ENCODE measurements around the gene APBB1IP.

The APBB1IP gene

GRCh38 chr10:26441491-26442214 is 3.5 kb downstream of the APBB1IP start:
- ChIA-PET POLR2A (ENCODE audit: low non-redundant PET) (no interaction called here), CTCF (no interaction called here)
- no peak overlapping the region for H3K27ac ChIP-seq
- no peak for DNase-seq (ENCODE audit: low spot score)
- TF ChIP-seq CTCF (conservative IDR thresholded peaks at IDR 0.05; ENCODE audit: low read depth): no peak

- H3K27ac ChIP-seq: no peak overlapping the region
- ChIA-PET CTCF (no interaction called here), POLR2A (ENCODE audit: low non-redundant PET) (no interaction called here)
- TF ChIP-seq CTCF (conservative IDR thresholded peaks at IDR 0.05; ENCODE audit: low read depth): no peak
- no peak for DNase-seq (ENCODE audit: low spot score)
Measured at GRCh38 chr10:26445411-26446031, 7.4 kb downstream of the APBB1IP start.

GRCh38 chr10:26446258-26446657 is 8.1 kb downstream of the APBB1IP start:
- POLR2A ChIA-PET (ENCODE audit: low non-redundant PET): no interaction called here
- CTCF ChIA-PET: no interaction called here
- no peak overlapping the region for H3K27ac ChIP-seq
- no peak for DNase-seq (ENCODE audit: low spot score)
- no peak for TF ChIP-seq CTCF (conservative IDR thresholded peaks at IDR 0.05; ENCODE audit: low read depth)

- no peak for DNase-seq (ENCODE audit: low spot score)
- CTCF ChIA-PET: no interaction called here
Measured at GRCh38 chr10:26448292-26448691, 10.2 kb downstream of the APBB1IP start.

GRCh38 chr10:26448706-26449435 is 10.7 kb downstream of the APBB1IP start:
- DNase-seq (ENCODE audit: low spot score): no peak
- H3K27ac ChIP-seq: no peak overlapping the region
- TF ChIP-seq CTCF (conservative IDR thresholded peaks at IDR 0.05; ENCODE audit: low read depth): no peak
- POLR2A ChIA-PET (ENCODE audit: low non-redundant PET): no interaction called here
- CTCF ChIA-PET: interaction anchor here (0.6 kb wide), 1 partner anchor 684 kb away, joined by 5 read pairs; no protein-coding TSS in a partner anchor

More at GRCh38 chr10:26448292-26448691, 10.2 kb downstream of the APBB1IP start:
- no peak for TF ChIP-seq CTCF (conservative IDR thresholded peaks at IDR 0.05; ENCODE audit: low read depth)
- H3K27ac ChIP-seq: no peak overlapping the region
- POLR2A ChIA-PET (ENCODE audit: low non-redundant PET): no interaction called here

- POLR2A ChIA-PET (ENCODE audit: low non-redundant PET): no interaction called here
- no peak overlapping the region for H3K27ac ChIP-seq
- no peak for DNase-seq (ENCODE audit: low spot score)
- CTCF ChIA-PET: no interaction called here
- TF ChIP-seq CTCF (conservative IDR thresholded peaks at IDR 0.05; ENCODE audit: low read depth): no peak
Measured at GRCh38 chr10:26449726-26450125, 11.6 kb downstream of the APBB1IP start.

All from RWPE1 (cell line).